Urinary bladder (tissue), 4 donors: ENCODE data around the gene NAA60. TPM values are rescaled to one million over a fixed set of nuclear protein-coding genes. Genes with fewer than 3 reads are reported as not detected.
"Not testable (repeated sequence)": the region's sequence is repeated elsewhere in the genome, so short reads cannot be mapped to it uniquely, and the experiment has no call there.

Experiments
- DNase-seq: peaks from one replicate; pipeline ENCODE4 v3.0.0-alpha.2; 2015; ENCODE audit errors: extremely low spot score
- H3K27ac ChIP-seq: one replicate; pipeline ENCODE4 v1.5.1; 2013; ENCODE audit warnings: low read depth, mild to moderate bottlenecking, moderate library complexity
- H3K36me3 ChIP-seq: one replicate; pipeline ENCODE4 v1.6.1; 2013; ENCODE audit warnings: mild to moderate bottlenecking, moderate library complexity; ENCODE audit not compliant: insufficient read depth
- H3K4me1 ChIP-seq: one replicate; pipeline ENCODE4 v1.6.1; 2013; ENCODE audit warnings: mild to moderate bottlenecking, moderate library complexity; ENCODE audit not compliant: insufficient read depth
- H3K4me3 ChIP-seq: one replicate; pipeline ENCODE4 v1.5.1; 2013; ENCODE audit warnings: low read depth, low read length
- WGBS: extraction: QIAGEN DNeasy Blood & Tissue Kit; methylation state at CpG from one replicate; pipeline ENCODE4 v1.1.7; 2013; 5-methylcytosine and 5-hydroxymethylcytosine counted together
- polyA plus RNA-seq: library from polyadenylated mRNA; stranded (reverse); fragments of 200-250 nt; gene quantifications from one replicate; pipeline ENCODE4 v1.2.3, GENCODE V29; 2013
- total RNA-seq: library from RNA; depleted of rRNA; stranded (reverse); fragments of >200 nt; gene quantifications from one replicate; pipeline ENCODE4 v1.2.3, GENCODE V29; 2014
- donor health status: healthy with polysubstance abuse.
- donor health status: healthy.

The NAA60 gene
- total and polyA plus RNA-seq, 2 donors: 15.8 to 47.1 TPM

DNA sequence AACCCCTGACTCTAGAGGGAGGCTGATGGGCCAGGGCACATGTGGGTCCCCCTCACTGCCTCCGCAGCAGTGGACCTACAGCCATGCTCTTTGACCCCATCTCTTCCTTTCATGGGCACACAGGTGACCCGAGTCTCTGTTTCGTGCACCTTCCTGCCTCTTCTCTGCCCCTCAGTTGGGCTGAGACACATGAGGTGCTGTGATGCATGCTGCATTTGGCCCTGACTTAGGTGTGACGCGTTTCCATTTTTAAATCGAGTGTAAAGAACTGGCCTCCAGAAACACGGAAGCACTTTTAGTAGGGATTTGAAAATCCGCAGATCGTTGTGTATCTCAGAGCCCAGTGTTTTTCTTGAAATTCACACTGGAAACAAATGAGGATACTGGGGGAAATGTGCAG is 27.2 kb downstream of the NAA60 start:
- no peaks in the 10 kb centered on the region for H3K4me1 ChIP-seq
- no peak overlapping the region for H3K4me3 ChIP-seq
- no peaks in the 10 kb centered on the region for H3K36me3 ChIP-seq
- WGBS: 82% methylated on average over 9 of the region's 9 CpGs
- DNase-seq: no peak
- no peak overlapping the region for H3K27ac ChIP-seq

DNA sequence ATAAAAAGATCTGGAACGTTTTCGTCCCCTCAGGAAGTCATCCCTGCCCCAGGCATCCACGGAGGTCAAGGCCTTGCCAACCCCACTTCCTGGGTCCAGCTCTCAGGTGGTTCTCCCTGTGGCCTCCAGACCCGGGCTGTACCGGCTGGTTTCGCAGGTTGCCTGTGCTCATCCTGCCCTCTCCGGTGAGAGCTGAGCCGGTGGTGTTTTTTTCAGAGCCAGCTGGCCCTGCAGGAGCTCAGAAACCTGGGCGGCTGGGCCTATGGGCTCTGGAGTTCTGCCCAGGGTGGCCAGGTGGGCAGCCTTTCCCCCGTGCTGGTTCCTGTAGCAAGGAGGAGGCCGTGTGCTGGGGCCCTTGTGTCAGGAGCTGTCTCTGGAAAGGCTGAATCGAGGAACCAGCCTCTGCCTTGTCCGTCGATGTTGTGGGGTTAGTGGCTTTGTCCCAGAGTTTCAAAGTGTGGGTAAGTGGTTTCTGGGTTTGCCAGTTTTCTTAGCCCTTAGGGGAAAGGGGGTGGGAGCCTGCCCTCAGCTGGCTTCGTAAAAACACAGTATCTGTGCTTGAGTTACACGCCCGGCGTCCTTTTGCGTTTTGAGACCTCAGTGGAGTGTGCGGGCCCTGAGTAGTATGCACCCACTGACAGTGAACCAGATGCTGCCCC is 28.2 kb downstream of the NAA60 start:
- no peaks in the 10 kb centered on the region for H3K4me1 ChIP-seq
- no peak overlapping the region for H3K27ac ChIP-seq
- 91% methylated on average over 20 of the region's 20 CpGs for WGBS
- no peaks in the 10 kb centered on the region for H3K36me3 ChIP-seq
- DNase-seq: no peak
- no peak overlapping the region for H3K4me3 ChIP-seq

DNA sequence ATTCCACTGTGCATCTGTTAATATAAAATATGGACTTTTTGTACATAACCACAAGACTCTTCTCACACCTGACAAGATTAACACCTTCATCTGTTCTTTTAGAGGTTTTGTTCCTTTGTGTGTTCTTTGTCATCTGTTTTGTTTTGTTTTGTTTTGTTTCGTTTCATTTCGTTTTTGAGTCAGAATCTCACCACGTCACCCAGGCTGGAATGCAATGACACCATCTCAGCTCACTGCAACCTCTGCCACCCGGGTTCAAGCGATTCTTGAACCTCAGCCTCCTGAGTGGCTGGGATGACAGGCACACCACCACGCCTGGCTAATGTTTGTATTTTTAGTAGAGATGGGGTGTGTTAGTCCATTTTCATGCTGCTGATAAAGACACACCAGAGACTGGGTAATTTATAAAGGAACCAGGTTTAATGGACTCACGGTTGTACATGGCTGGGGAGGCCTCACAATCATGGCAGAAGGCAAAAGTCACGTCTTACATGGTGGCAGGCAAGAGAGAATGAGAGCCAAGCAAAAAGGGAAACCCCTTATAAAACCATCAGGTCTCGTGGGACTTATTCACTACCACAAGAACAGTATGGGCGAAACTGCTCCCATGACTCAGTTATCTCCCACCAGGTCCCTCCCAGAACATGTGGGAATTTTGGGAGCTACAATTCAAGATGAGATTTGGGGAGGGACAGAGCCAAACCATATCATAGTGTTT is 29.6 kb downstream of the NAA60 start:
- WGBS: 90% methylated on average over 10 of the region's 10 CpGs
- H3K27ac ChIP-seq: no peak overlapping the region
- no peaks in the 10 kb centered on the region for H3K36me3 ChIP-seq
- no peak overlapping the region for H3K4me3 ChIP-seq
- H3K4me1 ChIP-seq: no peaks in the 10 kb centered on the region
- no peak for DNase-seq

DNA sequence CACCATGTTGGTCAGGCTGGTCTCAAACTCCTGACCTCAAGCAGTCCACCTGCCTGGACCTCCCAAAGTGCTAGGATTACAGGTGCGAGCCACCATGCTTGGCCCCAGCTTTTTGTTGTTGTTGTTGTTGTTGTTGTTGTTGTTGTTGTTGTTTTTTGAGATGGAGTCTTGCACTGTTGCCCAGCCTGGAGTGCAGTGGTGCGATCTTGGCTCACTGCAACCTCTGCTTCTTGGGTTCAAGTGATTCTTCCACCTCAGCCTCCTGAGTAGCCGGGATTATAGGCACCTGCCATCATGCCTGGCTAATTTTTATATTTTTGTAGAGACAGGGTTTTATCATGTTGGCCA is 30.1 kb downstream of the NAA60 start:
- not testable (repeated sequence) for H3K4me1 ChIP-seq, DNase-seq, H3K36me3 ChIP-seq, H3K27ac ChIP-seq, H3K4me3 ChIP-seq
- 81% methylated on average over 3 of the region's 3 CpGs for WGBS

DNA sequence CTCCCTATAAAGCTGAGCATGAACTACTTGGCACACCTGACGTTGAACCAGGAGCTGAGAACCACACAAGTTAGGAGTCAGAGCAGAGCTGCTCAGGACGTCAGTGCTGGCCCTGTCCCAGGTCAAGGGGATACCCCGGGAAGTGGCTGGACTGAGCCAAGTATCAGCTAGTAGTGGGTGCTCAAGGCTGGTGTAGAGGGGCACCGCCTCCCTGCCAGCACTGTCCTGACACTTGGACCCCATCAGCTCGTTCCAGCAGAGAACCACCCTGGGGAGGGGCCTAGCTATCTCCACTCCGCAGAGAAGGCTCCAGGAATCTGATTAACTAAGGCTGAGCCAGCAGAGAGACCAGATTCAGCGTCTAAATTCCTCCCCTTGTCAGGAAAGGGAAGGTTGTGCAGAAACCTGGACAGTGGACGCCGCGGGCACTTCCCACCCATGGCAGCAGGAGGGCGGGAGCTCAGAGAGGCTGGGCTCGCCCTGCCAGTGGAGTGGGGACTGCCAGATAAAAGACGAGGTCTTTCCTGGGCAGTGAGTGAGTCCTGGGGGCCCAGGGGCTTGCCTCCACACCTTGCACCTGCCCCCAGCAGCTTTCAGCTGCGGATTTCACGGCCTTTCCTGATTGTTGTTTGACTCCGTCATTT is 30.8 kb downstream of the NAA60 start:
- DNase-seq: no peak
- H3K4me1 ChIP-seq: no peaks in the 10 kb centered on the region
- WGBS: 81% methylated on average over 16 of the region's 16 CpGs
- no peak overlapping the region for H3K4me3 ChIP-seq
- H3K27ac ChIP-seq: no peak overlapping the region
- no peaks in the 10 kb centered on the region for H3K36me3 ChIP-seq

DNA sequence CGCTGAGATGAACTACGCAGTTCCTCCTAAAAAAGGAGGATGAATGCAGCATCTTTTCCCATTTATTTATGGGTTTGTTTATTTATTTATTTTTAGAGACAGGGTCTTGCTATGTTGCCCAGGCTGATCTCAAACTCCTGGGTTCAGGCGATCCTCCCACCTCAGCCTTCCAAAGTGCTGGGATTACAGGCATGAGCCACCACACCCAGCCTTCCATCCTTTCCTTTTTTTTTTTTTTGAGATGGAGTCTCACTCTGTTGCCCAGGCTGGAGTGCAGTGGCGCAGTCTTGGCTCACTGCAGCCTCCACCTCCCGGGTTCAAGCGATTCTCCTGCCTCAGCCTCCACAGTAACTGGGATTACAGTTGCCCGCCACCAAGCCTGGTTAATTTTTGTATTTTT is 31.4 kb downstream of the NAA60 start:
- H3K36me3 ChIP-seq, DNase-seq, H3K27ac ChIP-seq, H3K4me1 ChIP-seq, H3K4me3 ChIP-seq: not testable (repeated sequence)
- 95% methylated on average over 7 of the region's 7 CpGs for WGBS

DNA sequence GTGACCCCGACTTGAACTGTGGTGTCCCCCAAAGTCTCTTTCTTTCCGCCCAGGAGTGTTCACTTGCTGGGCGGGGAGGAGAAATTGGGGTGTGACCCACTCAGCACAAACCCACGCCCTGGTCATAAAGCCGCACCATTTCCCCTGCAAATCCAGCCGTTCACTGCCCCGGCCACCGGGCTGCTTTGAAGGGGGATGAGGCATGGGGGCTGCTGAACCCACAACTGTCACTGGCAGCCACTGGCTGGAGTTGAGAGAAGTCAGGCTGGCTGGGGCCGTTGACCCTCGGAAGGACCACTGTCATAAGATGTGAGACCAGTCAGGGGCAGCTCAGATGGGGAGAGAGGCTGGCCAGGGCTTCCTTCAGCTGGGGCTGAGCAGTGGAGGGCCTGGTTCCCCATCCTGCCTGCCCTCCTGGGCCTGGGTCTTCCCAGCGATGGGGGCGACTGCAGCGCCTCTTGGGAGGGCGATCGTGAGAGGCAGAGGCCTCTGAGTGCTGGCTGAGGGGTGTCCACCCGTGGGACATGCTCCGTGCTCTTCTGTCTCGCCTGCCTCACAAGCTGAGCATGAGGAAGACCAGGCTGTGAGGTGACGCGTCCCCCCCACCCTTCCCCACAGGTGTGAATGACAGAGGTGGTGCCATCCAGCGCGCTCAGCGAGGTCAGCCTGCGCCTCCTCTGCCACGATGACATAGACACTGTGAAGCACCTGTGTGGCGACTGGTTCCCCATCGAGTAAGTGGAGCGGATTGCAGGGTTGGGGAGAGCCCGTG is 32.3 kb downstream of the NAA60 start:
- 89% methylated on average over 29 of the region's 29 CpGs for WGBS
- no peaks in the 10 kb centered on the region for H3K4me1 ChIP-seq
- no peak overlapping the region for H3K27ac ChIP-seq
- H3K4me3 ChIP-seq: no peak overlapping the region
- no peaks in the 10 kb centered on the region for H3K36me3 ChIP-seq
- no peak for DNase-seq

DNA sequence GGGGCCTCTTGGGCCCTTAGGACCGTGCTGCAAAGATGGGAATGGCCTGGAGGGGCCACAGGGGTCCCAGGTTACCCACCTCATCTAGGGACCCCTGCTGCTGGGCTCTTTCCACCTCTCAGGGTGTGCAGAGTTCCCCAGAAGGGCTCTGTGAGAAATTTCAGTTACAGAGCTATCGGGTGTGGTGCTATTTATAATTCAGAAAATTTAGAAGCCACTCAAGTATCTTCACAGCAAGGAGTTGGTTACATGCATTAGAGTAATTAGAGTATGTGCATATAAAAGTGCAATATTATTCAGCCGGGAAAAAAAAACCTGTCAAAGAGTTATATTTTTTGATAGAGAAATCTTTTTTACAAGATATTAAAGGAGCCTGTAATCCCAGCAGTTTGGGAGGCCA is 32.9 kb downstream of the NAA60 start:
- DNase-seq: no peak
- H3K4me1 ChIP-seq: no peaks in the 10 kb centered on the region
- H3K4me3 ChIP-seq: no peak overlapping the region
- 91% methylated on average over 3 of the region's 3 CpGs for WGBS
- H3K27ac ChIP-seq: no peak overlapping the region
- no peaks in the 10 kb centered on the region for H3K36me3 ChIP-seq

DNA sequence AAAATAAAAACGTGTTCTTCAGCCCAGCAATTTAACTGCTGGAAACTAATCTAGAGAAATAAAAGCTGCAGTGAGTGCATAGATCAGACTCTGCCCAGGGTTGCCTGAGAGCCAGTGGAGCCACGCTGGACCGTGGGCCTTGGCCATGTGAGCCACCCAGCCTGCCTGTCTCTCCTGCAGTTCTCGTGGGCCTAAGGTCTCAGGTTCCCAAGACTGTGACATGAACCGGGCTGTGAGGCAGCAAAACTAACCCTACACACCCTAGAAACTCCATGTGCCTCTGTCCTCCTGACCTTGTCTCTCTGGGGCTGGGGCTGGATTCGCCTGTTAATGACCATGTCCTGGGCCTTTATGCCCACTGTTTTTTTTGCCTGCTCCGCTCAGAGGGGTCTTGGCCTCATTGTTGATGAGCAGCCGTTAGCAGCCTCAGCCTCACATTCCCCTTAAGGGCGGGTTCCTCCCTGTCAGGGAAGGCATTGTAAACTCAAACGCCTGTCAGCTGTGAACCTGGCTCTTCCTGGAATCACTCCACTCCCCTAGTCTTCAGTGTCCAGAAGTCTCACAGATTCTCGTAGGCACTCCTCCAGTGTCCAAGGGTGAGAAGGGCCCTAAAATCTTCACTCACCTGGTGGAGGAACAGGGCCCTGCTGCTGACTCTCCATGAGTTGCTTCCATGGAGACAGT is 34.9 kb downstream of the NAA60 start:
- Histone ChIP-seq H3K27ac (no peak overlapping the region), H3K4me3 (no peak overlapping the region), H3K36me3 (no peaks in the 10 kb centered on the region), H3K4me1 (no peaks in the 10 kb centered on the region)
- DNase-seq: no peak
- 77% methylated on average over 11 of the region's 11 CpGs for WGBS

DNA sequence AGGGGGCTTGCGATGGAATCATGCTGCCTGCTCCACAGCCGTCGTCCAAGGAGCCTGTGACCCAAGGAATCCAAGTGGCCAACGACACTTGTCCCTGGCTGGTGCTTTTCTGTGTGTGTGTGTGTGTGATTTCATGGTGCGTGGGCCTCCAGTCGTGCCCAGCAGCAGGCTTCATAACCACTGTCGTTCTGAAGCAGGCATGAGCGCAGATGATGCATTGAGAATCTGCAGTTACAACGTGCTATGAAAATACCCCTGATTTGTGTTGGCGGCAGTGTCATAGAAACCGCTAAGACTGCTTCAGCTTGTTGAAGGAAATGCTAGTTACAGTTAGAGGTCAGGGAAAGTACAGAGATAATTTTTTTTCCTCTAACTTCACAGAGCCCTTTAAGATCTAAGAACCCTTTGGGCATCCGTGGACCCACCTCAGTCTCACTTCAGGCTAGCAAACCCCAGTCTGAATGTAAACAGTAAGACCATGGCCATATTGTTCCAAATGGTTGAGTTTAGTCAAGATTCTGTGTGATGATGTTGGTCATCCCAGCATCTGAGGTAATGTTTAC is 36.3 kb downstream of the NAA60 start:
- Histone ChIP-seq H3K27ac (no peak overlapping the region), H3K36me3 (no peaks in the 10 kb centered on the region), H3K4me1 (no peaks in the 10 kb centered on the region), H3K4me3 (no peak overlapping the region)
- WGBS: 80% methylated on average over 12 of the region's 12 CpGs
- DNase-seq: no peak

DNA sequence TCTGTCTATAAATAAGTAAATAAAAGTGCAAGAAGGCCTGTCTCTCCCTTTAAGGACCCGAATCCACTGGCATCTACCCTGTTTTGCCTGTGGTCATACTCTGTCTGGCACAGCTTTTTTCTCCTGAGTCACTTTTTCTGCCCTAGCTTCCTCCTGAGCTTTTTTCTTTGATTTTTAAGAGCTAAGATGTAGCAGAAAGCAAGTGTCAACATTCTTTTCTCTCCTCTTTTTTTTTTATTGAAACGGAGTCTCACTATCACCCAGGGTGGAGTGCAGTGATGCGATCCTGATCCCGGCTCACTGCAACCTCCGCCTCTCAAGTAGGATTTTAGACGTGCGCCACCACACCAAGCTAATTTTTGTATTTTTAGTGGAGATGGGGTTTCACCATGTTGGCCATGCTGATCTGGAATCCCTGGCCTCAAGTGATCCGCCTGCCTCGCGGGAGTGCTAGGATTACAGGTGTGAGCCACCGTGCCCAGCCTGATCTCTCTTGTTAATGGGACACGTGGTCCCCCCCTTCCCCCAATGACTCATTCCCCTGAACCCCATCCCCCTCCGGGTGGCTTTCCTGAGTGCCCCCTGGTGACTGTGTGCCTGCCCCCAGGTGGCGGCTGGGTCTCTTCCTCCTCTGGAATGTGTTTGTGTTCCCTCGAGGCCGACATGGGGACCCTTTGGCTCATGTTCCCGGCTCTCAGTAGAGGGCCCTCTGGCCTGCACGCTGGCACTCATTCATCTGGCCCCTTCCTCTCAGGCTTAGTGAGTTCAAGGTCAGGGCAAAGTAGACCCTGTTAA is 37.6 kb downstream of the NAA60 start:
- H3K4me1 ChIP-seq: no peaks in the 10 kb centered on the region
- no peaks in the 10 kb centered on the region for H3K36me3 ChIP-seq
- 61% methylated on average over 18 of the region's 18 CpGs for WGBS
- H3K27ac ChIP-seq: no peak overlapping the region
- no peak for DNase-seq
- H3K4me3 ChIP-seq: no peak overlapping the region

DNA sequence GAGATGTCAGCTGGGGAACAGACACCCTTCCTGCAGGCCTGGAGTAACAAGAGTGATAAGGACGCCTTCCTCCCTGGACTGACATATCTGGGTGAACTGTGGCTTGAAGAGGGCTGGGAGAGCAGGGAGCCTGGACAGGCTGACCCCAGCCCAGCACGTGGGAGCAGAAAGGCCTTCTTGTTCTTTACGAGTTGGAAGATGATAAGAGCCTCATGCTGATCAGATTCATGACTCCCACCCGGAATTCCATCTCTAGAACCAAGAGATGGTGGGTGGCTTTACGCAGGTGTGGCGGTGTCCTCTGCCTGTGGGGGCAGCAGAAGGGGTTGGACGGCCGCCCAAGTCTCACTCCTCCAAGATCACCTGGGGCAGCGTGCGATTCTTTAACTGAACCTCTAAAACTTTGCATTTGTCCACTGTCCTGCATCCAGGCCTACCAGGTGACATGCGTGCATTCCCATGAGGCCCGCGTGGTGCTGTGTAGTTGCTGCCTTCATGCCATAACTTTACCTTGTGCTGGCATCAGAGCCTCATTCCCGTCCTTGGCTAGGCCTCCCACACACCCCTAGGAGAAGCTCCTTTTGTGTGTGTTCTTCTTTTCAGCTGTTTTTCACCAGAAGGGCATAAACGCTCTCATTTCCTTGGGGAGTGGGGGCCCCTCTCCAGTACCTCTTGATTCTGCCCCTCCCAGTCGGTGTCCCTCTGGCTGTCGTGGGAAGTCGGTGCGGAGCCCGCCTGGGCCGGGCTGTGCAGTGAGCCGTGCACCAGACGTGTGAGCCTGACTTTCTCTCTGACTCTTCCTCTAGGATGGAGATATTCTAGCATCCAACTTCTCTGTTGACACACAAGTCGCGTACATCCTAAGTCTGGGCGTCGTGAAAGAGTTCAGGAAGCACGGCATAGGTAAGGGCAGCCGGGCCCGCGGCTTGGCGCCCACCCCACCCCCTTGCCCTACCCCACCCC is 38.5 kb downstream of the NAA60 start:
- Histone ChIP-seq H3K36me3 (no peaks in the 10 kb centered on the region), H3K4me3 (no peak overlapping the region), H3K27ac (no peak overlapping the region), H3K4me1 (no peaks in the 10 kb centered on the region)
- WGBS: 88% methylated on average over 32 of the region's 32 CpGs
- no peak for DNase-seq
